Activated naive CD4-positive, alpha-beta T cell (primary cell): ENCODE measurements around the gene SHROOM3.

ENCODE experiments used
- DNase-seq, 4 experiments: peaks; one replicate each; lab custom pipeline; 2025; lab: John Stamatoyannopoulos, UW

SHROOM3 gene

DNA sequence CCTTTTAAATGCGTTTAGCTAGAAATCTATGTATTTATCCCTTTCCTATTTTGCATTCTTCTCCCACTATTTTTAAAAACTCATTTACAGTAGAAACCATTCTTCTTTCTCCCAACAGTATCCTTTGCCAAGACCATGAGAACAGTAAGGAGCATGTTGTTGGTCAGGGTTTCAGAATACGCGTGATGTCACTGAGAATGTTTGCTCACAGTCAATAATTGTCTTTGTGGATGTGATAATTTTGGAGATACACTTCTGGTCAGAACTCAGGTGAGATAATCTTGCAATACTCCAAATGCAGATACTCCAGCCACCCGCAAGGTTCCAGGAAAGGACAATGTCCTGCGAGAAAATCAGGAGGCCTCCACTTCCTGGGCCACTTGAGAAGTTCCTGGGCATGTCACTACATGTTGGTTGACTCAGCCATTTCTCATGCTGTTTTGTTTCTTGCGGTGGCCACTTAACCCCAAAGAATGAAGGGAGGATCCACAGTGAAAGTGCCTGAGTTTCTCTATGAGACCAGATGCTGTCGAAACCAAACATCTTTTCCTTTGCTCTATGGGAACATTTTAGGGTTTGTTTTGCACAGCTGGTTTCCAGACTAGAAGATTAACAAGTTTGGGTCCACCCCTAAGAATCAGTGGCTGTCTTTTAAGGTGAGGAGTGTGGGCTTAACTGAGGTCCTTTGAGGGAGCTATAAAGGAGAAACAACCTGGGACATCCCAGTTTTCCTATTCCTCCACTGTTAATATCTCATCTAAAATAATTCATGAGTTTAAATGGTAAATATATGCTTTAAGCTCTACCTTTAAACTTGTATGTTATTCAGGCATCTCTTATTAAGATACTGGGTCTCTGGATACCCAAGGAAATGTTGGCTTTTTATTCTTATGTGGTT is 346.9 kb downstream of the SHROOM3 start:
- DNase-seq: no peak

DNA sequence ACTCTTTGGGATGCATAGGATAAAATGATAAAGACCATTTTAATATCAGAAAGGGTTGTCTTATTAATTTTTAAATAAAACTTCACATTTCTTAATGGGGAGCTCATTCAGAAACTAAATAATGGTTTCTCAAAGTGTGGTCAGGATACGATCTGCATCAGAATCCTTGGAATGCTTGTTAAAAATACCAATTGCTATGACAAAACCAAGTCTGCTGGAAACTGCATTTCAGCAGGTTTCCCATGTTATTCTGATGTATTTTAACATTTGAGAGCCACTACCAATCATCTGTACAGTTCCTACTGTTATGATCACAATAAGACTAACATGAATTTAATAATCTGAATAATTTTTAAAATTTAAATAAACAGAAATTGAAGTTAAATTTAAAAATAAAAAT is 347.8 kb downstream of the SHROOM3 start:
- DNase-seq: no peak

DNA sequence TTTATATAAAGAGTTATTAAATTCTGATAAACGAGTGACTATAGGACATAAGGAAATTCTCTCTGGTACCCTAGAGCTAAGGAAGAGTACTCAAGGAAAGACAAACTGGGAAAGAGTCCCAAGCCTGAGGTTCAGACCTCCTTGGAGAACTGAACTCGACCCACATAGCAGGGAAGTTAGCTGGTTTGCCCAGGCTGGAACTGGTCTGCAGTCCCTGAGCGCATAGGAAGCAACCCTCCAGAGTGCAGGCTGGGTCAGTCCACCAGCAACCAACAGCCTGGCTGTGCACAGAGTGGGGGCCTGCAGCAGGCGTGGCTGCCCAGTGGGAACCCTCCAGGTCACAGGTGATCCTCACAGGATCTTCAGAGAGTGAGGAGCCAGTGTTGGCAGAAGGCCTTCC is 348.8 kb downstream of the SHROOM3 start:
- no peak for DNase-seq

DNA sequence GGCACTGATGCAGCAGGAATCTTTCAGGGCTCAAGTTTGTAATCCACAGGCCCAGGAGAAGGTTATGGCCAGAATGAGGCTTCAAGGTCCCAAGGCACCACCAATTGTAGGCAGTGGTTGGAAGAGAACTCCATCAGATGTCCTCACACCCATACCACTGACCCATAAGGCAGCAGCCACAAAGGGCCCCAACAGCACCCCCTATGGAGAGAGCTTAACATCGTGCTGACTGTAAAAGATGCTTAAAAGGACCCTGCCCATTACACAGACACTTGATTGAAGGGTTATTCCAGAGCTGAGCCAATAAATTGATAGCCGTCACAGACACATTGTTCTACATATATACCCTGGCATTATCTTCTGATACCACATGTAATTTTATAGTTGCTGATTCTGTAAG is 349.2 kb downstream of the SHROOM3 start:
- no peak for DNase-seq

DNA sequence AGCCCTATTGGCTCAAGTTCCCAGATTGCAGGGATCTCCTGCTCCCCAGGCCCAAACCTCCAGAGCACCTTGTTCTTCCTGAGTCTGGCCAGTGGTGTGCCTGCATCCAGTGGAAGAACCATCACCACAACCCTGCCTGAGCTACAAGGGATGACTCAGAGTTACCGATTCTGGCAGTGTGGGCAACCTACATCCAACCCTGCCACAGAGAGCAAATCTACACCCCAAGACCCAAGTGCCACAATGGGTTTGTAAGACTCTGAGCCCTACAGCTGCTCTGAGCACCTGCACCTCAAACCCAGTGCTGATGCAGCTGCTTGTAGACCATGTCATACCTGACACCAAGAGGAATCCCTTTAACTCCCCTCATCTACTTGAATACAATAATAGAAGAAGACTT is 352.9 kb downstream of the SHROOM3 start:
- DNase-seq: no peak

DNA sequence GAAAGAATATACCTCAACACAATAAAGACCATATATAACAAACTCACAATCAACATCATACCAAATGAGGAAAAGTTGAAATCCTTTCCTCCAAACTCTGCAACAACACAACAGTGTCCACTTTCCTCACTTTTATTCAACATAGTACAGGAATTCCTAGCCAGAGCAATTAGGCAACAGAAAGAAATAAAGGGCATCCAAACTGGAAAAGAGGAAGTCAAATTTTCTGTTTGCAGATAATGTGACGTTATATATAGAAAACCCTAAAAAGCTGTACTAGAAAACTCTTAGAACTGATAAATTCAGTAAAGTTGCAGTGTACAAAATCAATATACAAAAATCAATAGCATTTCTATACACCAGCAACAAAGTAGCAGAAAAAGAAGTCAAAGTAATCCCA is 355.3 kb downstream of the SHROOM3 start:
- DNase-seq: no peak

DNA sequence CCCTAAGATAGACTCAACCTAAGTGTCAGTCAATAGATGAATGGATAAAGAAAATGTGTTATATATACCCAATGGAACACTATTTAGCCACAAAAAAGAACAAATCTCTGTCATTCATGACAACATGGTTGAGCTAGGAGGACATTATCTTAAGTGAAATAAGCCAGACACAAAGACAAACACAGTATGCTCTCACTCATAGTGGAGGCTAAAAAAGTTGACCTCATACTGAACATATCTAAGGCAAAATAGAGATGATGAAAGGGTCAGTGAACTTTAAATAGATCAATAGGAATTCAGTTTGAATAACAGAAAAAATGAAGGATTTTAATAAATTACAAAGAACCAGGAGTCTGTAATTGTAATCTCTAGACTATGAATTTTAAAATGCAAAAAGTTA is 356.4 kb downstream of the SHROOM3 start:
- DNase-seq: no peak

DNA sequence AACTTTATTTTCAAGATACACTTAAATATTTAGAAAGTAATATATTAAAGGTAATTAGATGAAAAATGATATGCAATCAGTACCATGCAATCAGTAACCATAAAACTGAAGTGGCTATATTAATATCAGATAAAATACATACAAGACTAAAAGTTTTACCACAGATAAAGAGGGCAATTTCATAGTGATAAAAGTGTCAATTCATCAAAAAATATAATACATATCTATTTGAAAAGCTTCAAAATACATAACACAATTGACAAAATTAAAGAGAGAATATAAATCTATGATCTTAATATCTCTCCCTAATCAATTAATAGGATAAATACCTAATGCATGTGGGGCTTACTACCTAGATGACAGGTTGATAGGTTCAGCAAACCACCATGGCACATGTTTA is 357.4 kb downstream of the SHROOM3 start:
- DNase-seq: no peak

DNA sequence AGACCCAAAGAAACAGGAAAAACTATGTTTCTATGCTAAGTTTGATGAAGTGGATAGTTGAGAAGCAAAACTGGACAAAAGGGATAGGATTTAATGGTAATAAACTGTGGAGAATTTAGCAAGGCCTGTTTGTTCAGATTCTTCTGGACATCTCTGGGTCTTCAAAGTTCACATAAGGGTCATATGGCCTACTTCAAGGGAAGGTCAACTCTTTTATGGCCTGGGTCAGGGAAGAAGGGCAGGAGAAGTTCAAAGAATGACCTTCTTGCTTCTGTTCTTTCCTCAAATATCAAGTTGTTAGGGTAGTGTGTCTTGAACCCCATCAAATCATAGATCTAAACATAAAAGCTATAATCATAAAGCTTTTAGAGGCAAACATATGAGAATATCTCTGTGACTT is 360.2 kb downstream of the SHROOM3 start:
- DNase-seq: no peak

DNA sequence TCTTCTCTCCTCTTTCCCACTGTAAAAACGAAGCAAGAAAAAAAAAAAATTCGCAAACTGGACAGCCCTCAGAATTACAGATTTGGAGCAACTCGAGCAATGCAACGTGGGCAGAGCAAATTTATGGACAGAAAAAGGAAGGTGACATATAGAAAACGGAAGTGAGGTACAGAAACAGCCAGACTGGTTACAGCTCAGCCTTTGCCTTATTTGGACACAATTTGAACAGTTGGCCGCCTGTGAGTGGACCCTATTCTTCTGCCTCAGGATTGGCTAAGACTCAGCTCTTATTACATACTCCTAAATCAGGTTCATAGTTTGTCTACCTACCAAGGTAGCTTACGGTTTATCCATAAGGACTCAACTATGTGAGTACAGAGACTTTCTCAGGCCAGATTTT is 364.1 kb downstream of the SHROOM3 start:
- DNase-seq: no peak

DNA sequence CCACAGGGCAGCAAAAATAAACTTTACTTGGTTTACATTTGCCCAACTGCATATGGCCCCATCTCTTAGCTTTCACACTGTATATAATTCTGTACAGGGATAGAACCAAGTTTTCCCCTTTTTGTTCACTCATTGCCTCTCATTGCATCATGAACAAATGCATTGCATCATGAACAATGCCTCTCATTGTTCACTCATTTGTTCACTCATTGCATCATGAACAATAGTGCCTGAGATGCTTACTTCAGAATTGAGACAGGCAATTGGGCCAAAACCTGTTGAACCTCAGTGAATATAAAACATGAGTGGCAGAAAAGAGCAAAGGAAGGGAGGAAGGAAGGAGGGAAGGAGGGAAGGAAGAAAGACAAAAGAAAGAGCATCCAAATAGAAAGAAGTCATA is 364.7 kb downstream of the SHROOM3 start:
- no peak for DNase-seq

DNA sequence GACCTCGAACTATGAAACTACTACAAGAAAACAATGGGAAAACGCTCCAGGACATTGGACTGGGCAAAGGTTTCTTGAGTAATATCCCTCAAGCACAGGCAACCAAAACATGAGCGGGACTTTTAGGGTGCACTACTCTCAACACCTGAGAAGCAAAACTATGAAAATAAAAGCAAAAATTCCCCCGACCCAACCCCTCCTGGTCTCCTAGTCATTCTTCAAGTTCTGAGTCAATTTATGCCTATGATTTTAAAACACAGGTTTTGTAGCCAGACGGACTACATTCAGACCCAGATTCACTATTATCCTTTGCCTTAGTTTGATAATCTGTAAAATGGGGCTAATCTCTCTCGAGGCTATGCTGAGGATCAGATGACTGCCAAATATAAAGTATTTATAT is 365.9 kb downstream of the SHROOM3 start:
- DNase-seq: no peak

DNA sequence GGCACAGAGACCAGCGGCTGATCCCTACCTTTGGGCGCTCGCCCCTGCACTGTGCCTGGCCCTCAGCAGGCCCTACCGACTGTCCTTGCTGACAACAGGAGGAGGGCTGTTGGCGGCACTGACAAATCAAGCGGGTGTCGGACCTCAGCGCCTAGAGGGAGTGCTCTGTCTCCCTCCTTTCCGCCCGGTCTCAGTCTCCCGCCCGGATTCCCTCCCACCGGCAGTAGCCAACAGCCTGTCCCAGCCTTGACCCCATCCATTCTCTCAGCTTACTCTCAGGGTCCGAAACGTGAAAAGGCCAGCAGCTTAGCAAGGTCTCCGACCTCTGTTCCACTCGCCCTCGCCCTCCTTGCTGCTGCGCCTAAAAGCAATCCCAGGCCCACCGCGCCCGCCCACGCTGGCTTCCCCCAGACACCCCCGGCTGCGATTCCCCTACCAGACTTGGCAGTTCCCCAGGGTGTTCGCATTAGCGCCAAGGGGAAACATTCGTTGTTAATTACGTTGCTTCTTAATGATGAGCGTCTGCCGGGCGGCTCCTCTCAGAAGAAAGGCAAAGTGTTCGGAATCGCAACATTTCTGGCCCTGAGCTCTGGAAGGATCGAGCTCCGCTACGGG is 366.7 kb downstream of the SHROOM3 start:
- DNase-seq: no peak

DNA sequence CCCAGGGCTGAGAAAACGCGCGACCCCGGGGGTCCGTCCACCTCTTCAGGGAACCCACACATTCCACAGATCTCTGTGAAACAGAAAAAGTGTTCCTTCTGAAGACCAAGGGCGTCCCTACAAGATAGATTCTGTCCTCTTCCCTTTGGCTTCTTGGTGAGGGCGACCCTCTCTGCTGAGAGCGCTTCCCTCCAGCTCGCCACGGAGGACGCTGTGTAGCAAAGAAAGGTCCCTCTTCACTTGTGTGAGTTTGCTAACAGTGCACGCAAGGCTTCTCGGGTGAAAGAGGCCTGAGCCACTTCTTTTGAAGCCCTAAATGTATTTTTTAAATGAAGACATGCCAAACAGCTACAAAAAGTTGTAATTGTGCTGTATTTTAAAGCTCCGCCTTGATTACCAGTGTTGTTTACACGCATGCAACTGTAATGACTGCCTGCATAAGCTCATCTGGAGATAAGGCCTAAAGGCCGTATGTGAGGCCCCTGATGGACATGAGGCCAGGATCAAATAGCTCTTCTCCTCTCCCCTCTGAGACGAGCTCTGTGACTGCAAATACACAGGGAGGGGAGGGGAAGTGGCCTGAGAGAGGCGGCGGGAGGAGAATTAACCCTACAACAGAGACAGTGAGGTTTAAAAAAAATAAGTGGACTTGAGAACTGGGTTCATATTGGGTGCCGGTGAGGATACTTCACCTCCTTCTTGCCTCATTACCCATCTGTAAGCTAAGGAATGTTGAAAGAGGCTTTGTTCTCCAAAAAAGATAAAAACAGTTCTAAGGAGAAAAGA is 367.4 kb downstream of the SHROOM3 start:
- DNase-seq: no peak

DNA sequence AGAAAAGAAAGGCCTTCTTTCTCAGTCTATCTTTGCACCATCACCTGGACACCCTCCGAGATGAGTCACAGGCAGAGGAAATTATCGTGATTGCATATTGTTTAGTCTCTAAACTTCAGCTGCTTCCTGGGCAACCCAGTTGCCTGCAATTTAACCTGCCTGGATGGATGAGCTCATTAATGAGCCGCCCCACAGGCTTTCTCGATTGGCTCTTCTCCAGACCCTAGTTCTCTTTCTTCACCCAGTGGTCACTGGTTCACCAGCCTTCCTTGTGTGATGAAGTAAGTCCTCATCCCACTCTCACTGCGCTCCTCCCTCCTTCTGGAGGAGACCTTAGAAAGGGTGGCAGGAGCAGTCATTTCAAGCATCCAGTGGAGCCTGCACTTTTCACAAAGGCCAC is 368.5 kb downstream of the SHROOM3 start:
- no peak for DNase-seq

DNA sequence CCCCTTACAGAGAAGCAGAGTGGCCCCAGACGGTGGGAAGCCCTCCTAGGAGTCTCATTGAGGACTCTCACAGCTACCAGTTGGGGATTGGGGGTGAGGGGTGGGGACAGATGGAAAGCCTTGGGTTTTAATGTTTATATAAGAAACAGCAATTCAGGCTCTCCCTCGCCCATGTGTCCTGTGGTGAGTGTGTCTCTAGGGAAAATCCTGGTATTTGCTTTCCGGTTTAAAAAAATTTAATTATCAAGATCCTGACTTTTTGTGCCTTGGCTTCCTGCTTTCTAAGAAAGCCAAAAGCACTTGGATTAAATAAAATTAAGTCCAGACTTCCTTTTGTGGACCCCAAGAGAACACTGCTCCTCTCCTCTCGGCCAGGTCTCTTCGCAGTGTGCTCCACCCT is 369.1 kb downstream of the SHROOM3 start:
- no peak for DNase-seq

DNA sequence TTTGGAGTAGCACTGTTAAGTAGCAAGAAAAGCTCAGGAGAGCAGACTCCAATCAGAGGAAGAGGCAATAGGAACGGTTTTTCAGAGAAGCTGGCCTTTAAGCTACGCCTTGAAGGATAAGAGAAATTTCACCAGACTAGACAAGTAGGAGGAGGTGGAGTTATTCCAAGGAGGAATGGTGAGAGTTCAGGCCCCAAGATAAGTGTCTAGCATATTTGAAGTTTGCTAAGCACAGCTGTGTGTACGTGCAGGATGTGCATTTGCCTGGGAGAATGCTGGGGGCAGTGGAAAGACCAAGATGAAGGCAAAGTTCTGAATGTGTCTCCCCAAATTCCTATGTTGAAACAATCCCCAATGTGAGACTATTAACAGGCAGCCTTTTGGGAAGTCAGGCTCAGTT is 371.3 kb downstream of the SHROOM3 start:
- no peak for DNase-seq

DNA sequence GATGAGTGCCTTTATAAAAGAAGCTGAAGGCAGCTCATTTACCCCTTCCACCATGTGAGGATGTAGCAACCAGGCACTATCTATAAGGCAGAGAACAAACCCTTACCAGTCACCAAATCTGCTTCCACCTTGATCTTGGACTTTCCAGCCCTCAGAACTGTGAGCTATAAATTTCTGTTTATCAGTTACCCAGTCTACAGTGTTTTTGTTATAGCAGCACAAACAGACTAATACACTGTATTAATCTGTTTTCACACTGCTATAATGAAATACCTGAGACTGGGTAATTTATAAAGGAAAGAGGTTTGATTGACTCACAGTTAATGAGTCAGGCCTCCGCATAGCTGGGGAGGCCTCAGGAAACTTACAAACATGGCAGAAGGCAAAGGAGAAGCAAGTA is 371.7 kb downstream of the SHROOM3 start:
- DNase-seq: no peak

DNA sequence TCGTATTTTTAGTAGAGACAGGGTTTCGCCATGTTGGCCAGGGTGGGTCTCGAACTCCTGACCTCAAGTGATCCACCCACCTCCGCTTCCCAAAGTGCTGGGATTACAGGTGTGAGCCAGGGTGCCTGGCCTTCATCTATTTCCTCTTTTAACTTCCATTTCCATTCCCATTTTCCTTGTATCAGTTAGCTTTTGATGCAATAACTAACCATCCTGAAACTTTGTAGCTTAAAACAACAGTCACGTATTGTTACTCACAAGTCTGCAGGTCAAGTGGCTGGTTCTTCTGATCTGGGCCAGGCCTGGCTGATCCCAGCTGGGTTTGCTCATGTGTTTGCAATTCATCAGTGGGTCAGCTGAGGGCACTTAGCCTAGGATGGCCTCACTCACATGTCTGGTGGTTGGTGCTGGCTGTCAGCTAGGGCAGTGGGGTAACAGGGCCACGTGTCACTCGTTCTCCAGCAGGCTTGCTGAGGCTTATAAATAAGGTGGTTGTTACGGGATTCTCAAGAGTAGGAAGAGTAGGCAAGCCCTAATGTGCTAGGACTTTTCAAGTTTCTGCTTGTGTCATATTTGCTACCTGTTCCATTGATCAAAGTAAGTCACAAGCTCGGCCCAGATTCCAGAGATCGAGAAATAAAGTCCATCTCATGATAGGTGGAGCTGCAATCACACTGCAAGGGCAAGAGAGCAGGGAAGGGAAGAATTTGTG is 374.7 kb downstream of the SHROOM3 start:
- no peak for DNase-seq

DNA sequence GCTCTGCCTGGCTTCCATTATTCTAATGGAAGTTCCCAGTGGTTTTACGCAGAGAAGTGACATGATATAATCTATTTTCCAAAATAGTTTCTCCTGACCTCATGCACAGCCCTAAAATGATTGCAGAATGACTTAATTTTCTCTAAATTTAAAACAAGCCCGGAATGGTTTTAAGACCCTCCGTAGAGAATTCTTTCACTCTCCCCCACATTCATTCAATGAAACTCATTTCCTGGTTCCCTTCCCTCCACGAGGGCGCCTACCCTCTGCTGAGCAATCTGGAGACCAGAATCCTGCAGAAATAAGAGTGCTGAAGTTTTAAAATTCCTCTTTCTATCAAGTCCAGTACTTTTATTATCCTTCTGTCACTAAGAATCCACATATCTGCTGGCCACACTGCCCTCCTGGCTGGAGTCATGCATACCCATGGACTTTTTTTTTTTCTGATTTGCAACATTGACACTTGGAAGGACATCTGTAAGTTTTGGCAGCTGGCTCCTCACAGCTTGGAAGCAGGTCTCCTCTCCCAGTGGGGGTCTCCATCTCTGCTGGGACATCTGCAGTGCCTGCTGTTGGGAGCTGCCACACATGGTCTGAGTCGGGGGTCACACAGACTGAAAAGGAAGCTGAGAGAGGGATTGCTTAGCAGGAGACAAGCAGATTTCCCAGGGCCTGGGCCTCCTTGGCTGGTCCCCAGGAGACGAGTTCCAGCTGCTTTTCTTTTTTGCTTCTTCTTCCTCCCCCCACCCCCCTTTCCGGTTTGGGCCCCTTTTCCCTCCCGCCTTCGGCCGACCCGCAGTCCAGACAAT is 376.8 kb downstream of the SHROOM3 start:
- no peak for DNase-seq

DNA sequence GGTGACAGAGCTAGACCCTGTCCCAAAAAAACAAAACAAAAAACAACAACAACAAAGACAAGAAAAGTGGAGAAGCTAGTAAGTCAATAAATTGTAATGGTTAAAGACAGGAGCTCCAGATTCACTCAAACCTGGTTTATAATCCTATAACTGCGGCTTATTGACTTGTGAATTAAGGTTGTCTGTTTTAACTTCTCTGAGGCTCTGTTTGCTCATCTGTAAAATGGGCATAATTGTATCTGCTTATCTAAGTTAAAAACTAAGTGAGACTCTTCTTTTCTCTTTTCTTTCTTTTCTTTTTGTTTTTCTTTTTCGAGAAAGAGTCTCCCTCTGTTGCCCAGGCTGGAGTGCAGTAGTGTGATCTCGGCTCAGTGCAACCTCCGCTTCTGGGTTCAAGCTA is 378.0 kb downstream of the SHROOM3 start:
- no peak for DNase-seq
